GM21786 (cell line): ENCODE measurements around the gene MRPS12.
"Not testable (repeated sequence)": the region's sequence is repeated elsewhere in the genome, so short reads cannot be mapped to it uniquely, and the experiment has no call there.

Source experiments
- ATAC-seq: cut with Tn5 transposase; IDR thresholded peaks from one replicate; pipeline ENCODE4 v1.9.1; 2021; ENCODE audit not compliant: unreplicated experiment

MRPS12 gene

DNA sequence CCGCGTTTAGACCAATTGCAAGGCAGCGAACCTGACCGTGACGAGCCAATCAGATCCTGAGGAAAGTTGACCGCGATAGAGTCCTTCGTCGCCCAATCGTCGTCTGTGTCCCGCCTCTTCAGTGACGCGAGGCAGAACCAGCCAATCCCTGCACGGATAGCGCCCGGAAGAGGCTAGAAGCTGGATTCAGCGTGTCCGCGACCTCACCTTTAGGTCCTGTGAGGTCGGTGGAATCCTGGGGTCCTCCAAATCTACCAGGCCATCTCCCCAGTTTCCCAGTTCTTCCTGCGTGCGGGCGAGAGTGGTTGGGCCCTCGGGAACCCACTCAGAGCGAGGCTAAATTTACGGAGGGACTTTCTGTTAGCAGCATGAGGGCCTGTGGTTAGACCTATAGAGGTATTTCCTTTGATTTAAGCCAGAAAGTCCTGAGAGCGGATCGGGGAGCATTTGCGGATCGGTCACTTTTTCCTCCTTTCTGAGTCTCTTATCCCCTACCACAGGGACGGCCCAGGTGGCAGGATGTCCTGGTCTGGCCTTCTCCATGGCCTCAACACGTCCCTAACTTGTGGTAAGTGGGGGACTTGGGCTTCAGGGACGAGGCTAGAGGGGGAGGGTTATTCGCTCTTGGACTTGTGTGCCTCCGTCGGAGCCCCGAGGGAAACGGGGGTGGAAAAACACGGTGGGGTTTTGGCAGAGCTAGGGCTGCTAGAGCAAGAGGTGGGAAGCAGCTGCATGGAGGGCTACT lies at the start of gene MRPS12:
Gene MRPS12 (plus strand): TSS at position 169 of the 745 bp plus-strand sequence. CDS start 351 bp downstream, at position 520.
- peak; percentile 94 for ATAC-seq

DNA sequence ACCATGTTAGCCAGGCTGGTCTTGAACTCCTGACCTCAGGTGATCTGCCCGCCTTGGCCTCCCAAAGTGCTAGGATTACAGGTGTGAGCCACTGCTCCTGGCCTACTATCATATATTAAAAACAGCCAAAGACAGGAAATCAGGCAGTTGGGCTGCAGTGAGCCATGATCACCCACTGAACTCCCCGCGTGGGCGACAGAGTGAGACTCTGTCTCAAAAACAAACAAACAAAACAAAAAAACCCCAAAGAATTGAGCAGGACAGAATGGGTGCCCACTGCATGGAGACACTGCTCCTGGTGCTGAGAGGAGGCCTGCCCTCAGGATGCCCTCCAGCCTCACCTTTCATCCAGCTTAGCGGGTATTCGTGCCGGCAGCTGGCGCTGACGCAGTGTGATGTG lies 47.5 kb upstream of the MRPS12 start:
- ATAC-seq, result no peak

DNA sequence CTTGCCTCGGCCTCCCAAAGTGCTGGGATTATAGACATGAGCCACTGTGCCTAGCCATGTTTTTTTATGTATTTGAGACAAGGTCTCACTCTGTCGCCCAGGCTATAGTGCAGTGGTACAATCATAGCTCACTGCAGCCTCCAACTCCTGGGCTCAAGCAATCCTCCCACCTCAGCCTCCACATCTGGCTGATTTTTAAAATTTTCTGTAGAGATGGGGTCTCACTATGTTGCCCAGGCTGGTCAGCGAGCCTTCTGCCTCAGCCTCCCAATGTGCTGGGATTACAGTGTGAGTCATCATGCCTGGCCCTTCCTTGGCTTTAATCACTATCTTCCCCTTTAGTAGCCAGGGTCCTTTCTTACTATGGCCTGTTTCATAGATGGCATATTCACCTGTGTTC lies 46.1 kb upstream of the MRPS12 start:
- not testable (repeated sequence) for ATAC-seq

DNA sequence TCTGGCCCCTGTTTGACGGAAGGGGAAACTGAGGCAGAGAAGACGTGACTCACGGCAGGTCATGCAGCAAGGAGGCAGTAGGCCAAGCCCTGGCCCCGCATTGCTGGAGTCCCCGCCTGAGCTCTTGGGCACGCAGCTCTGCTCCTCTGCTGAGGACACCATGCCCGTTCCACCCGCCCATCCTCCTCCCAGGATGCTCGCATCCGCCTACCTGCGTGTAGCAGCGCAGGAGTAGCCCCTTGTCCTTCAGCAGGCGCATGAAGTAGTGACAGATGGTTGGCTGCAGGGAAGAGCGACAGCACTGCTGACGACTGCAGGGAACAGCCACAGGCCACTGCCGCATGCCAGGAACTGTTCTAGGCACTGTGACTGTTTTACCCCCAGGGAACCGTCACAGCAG lies 41.9 kb upstream of the MRPS12 start:
- ATAC-seq, result no peak

DNA sequence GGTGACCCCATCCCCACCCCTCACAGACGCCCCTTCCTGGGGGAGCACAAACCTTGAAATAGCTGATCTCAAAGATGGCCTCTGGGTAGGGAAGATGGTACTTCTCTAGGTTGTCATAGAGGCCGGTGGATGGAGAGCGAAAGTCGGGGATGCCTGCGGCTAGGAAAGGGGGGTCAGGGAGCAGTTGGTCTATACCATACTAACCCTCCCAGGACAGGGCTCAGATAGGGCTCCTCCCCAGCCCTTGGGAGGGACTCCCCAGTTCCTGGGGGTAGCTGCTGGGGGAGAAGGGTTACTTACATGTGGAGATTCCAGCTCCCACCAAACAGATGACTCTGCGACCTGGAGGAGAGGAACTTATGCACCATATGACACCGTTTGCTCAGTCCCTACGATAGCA lies 40.9 kb upstream of the MRPS12 start:
- no peak for ATAC-seq

DNA sequence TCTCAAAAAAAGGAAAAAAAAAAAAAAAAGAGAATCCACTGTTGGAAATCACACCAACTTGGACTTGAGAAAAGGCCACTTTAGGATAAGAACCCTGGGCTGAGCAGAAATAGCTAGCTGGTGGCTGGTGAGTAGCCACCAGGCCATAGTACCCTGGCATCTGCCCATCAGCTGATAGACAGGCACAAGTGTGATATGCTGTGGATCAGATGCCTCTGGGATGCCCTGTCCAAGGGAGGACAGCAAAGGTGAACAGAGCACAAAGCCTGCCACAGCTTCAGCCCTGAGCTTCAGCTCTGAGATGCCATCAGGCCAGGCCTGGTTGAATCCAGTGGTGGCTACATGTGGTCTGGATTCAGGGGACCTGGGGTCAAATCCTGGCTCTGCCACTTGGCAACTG lies 40.1 kb upstream of the MRPS12 start:
- ATAC-seq, result no peak

DNA sequence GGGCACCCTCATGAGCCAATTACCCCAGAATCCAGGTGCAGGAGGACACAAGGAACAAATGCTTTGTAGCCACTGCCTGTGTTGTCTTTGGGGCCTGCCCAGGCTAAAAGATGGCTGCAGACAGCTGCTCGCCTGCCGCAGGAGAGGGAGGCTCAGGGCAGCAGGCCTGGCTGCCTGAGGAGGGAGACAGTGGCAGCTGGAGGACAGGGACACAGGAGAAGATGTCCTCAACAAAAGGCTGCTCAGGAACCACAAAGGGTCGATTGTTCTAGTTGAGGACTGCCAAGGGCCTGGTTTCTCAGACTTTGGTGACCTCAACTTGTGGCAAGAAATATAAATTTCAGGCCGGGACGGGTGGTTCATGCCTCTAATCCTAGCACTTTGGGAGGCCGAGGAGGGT lies 39.0 kb upstream of the MRPS12 start:
- ATAC-seq, result no peak

DNA sequence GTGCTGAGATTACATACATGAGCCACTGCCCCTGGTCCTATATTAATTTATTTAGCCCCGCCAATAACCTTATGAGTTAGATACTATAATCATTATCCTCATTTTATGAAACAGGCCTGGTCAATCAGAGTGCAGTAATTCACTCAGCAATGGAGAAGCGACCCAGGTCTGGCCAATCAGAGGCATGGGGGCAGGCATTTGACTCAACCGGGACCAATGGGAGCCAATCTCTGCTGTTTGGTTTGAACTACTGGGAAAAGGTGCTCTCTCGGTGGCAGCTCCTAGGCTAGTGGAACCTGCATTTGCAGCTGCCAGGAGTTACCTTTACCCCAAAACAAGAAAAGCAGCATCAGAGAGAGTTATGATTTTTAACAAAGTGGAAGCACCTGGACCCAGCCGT lies 37.9 kb upstream of the MRPS12 start:
- no peak for ATAC-seq

DNA sequence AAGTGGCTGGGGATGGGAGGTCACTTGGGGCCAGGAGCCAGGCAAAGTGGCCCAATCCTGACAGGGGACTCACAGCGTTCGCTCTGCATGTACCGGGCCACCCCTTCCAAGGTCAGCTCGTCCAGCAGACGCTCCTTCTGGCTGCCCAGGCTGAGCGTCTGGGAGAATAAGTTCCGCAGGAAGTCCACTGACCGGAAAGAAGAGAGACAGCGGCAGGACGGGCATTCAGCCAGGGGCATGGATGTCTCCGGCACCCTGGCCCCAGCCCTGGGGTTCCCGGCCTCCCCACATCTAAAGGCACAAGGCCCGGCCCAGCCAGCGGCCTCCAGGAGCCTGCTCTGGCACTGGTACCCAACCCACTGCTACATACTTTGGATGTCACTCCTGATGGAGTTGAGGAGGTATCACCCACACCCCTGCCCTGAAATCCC lies 37.4 kb upstream of the MRPS12 start:
- ATAC-seq, result no peak

DNA sequence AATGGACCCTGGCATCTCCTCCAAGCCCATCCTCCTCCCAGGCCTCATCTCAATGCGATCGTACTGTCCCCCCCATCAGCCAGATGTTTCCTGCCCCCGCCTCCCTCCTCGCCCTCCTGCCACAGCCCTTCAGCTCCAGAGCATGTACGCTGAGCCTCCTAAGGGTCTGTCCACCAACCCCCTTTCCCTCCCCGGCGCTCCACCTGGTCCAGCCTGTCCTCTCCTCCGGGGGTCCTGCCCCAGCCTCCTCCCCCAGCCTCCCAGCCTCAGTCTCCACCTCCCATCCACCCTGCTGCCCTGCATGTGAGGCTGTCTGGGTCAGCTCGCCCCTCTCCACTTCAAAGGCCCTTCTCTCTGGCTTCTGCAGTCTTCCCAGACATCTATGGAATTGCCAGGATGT lies 35.8 kb upstream of the MRPS12 start:
- ATAC-seq, result no peak

DNA sequence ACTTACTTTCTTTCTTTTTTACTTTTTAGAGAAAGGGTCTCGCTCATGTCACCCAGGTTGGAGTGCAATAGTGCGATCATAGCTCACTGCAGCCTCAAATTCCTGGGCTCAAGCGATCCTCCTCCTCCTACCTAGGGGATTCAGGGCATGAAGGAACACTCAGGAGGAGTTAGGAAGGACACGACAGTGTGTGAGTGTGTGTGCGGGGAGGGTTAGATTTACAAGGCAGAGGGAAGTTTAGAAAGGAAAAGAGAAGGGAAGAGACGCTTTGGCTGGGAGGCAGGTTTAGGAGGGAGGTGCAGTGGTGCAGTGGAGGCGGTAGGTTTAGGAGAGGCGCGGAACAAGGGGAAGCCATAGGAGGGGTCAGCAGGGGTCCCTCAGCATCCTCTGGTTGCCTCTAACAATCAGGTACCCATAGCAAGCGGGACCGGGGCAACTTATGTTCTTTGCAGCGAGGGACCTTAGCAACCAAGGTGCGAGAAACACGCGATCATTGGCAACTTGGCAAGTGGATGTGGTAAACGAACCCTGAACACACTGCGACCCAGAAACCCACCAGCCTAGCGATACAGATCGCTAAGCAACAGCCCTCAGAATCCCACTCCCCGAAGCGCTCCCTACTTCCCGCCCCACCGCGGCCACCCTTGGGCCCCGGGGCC lies 31.8 kb upstream of the MRPS12 start:
- ATAC-seq, result peak; percentile 2

DNA sequence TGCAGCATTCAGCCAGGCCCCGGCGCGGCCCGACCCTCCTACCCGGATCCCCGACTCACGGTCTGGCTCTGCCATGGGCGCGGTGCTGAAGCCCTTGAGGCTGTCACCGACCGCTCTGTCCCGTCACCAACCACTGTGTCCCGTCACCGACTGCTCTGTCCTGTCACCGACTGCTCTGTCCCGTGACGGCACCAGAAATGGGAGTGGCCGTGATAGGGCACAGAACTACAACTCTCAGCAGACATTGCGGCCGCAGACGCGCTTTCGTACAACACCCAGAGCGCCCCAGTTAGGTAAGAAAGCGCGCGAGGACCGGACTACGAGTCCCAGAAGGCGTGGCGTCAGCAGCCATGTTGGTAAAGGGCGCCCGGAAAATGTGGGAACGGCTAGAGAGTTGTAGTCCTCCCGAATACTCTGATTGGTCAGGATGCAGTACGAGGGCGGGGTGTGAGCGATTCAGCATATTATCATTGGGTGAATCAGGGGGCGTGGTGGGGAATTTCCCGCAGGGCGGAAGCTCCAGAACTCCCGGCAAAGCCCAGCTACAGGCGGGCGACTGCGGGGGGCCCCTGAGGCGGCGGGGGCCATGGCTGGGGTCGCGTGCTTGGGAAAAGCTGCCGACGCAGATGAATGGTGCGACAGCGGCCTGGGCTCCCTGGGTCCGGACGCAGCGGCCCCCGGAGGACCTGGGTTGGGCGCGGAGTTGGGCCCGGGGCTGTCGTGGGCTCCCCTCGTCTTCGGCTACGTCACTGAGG lies 31.1 kb upstream of the MRPS12 start, which contains the start of the genes NFKBIB and SIRT2:
Gene NFKBIB (plus strand): TSS at position 523 of the 755 bp plus-strand sequence. CDS start 64 bp downstream, at position 587.
Gene SIRT2 (minus strand): TSS at position 172 of the 755 bp plus-strand sequence. CDS start 97 bp downstream, at position 75.
- peak; percentile 89 for ATAC-seq

DNA sequence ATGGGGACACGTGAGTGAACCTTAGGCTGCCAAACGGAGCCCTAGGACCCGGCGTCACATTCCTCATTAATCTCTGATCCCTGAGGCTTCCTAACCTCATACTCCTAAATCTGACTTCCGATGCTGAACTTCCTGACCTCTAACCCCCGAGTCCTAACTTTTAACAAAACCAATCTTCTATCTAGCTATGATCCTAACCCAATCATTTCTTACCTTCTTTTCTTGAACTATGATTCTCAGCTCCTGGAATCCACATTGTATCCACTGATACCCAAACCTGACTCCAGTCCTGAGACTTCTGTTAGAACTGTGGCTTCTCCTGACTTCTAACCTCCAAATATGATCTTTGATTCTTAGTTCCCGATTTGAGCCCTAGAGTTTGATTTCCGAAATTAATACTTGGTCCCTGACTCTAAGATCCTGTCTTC lies 30.5 kb upstream of the MRPS12 start:
- ATAC-seq, result no peak

DNA sequence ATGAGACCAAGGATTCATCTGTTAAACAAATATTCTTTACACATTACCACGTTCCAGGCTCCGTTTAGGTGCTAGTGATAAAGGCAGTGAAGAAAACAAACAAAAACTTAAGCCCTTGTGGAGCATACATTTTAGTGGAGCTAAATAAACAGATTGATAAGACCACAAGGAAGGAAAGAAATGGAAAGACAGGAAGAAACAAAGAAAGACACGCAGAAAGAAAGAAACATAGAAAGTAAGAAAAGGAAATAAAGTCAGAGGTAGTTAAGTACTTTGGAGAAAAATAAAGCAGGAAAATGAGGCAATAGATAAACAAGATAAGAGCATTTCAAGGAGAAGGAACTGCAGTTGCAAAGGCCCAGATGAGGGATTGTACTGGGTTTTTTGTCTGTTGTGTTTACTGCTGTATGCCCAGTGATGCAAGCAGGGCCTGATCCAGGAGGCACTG lies 30.0 kb upstream of the MRPS12 start:
- ATAC-seq, result no peak

DNA sequence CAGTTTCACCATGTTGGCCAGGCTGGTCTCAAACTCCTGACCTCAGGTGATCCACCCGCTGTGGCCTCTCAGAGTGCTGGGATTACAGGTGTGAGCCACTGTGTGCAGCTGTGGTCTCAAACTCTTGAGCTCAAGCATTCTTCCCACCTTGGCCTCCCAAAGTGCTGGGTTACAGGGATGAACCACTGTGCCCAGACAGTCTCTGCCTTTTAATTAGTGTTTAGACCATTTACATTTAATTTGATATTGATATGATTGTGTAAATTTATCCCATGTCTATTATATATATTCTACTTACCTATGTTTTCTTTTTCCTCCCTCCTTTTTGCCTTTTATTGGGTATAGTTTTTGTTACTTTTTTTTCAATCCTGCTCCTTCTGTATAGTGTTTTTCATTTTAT lies 29.1 kb upstream of the MRPS12 start:
- no peak for ATAC-seq

DNA sequence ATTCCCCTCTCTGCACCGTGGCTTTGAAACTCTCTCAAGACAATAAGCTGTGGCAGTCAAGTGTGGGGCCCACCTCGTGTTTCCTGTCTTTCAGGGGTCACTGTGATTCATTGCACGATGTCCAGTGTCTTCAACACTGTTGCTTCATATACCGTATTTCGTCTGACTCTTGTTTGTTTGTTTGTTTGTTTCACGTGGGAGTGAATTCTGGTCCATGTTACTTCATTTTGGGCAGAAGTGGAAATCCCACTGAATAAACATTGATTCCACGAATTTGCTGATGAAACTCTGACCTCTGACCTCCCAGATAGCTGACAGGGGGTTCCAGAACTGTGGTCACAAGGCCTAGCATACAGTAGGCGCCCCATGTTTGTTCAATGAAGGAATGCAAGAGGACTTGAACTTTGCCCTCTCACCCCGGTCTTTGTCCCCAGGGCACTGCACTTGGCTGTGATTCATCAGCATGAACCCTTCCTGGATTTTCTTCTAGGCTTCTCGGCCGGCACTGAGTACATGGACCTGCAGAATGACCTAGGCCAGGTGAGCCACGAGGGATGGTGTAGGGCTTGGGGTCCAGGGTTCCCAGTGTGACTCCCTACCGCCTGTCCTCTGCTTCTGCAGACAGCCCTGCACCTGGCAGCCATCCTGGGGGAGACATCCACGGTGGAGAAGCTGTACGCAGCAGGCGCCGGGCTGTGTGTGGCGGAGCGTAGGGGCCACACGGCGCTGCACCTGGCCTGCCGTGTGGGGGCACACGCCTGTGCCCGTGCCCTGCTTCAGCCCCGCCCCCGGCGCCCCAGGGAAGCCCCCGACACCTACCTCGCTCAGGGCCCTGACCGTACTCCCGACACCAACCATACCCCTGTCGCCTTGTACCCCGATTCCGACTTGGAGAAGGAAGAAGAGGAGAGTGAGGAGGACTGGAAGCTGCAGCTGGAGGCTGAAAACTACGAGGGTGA lies 25.9 kb upstream of the MRPS12 start:
- no peak for ATAC-seq

DNA sequence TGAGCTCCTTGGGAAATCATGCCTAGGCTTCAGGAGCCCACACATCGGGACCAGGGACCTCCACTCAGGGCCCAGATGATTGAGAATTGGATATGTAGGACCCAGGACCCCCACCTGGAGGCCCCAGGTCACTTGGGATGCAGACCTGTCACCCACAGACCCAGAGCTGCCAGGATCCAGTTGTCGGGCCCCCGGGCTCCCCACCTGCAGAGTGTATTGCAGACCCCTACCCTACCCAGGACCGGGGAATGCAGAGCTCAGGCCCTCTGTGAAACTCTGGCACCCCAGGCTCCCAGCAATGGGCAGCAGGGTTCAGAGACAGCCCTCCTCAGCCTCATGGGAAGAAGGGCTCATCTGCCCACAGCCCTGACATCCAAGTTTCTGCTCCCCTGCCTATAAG lies 25.1 kb upstream of the MRPS12 start:
- ATAC-seq, result no peak

DNA sequence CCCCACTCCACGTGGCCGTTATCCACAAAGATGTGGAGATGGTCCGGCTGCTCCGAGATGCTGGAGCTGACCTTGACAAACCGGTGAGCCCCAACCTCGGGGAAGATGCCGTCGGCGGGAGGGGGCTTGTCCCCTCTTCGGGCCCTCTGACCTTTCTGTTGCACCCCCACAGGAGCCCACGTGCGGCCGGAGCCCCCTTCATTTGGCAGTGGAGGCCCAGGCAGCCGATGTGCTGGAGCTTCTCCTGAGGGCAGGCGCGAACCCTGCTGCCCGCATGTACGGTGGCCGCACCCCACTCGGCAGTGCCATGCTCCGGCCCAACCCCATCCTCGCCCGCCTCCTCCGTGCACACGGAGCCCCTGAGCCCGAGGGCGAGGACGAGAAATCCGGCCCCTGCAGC lies 23.5 kb upstream of the MRPS12 start:
- ATAC-seq, result no peak

DNA sequence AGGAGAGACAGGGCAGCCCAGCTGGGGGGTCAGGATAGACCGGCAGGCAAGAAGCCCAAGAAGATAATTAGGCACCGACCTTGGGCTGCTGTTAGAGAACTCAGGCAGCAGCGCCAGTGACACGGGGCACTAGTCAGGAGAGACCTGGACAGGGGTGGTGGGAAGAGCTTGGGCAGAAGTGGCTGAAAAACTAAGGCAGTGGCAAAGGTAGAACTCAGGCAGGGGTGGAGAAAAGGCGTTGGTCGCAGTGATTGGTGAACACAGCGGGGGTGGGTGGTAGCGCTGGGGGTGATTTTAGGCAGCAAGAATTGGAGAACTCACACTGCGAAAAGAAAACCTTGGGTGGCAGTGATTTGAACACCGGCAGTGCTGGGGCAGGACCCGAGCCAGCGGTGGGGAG lies 23.1 kb upstream of the MRPS12 start:
- no peak for ATAC-seq

DNA sequence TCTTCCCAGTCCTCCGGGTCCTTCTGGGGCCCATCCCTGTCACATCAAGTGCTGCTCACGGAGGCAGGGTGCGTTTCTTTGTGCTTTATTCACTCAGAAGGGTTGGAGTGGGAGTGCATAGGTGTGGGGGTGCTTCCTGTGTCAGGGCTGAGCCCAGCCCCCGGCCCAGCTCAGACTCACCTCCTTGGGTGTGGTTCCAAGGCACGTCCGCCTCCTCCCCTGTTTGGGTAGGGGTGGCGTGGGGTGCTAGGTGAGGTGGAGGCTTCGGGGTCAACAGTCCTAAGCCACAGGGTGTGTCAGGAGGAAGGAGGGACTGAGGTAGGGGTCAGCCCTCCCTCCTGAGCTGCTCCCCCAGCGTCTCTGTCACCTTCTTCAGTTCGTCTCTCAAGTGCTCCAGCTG lies 21.8 kb upstream of the MRPS12 start:
- ATAC-seq, result no peak
